ENCODE measurements around the gene SLC6A12.

GRCh38 chr12:237026-237815 lies 23.3 kb upstream of the SLC6A12 start:
- TF ChIP-seq TSHZ2 (CRISPR knock-in tag; IDR thresholded peaks at IDR 0.05) (no peak), RARB (CRISPR knock-in tag; IDR thresholded peaks at IDR 0.05) (no peak)
